ENCODE results near the gene SERP1.

DNA sequence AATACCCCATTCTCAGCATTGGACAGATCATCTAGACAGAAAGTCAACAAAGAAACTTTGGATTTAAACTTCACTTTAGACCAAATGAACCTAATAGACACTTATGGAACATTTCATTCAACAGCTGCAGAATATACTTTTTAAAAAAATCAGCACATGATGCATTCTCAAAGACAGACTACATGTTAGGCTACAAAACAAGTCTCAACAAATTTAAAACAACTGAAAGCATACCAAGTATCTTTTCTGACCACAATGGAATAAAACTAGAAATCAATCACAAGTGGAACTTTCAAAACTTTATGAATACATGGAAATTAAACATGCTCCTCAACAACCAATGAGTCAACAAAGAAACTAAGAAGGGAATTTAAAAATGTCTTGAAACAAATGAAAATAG is 37.9 kb downstream of the SERP1 start:
- TF ChIP-seq, protein P1, sequence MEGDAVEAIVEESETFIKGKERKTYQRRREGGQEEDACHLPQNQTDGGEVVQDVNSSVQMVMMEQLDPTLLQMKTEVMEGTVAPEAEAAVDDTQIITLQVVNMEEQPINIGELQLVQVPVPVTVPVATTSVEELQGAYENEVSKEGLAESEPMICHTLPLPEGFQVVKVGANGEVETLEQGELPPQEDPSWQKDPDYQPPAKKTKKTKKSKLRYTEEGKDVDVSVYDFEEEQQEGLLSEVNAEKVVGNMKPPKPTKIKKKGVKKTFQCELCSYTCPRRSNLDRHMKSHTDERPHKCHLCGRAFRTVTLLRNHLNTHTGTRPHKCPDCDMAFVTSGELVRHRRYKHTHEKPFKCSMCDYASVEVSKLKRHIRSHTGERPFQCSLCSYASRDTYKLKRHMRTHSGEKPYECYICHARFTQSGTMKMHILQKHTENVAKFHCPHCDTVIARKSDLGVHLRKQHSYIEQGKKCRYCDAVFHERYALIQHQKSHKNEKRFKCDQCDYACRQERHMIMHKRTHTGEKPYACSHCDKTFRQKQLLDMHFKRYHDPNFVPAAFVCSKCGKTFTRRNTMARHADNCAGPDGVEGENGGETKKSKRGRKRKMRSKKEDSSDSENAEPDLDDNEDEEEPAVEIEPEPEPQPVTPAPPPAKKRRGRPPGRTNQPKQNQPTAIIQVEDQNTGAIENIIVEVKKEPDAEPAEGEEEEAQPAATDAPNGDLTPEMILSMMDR (IDR thresholded peaks at IDR 0.05), result no peak
- TF ChIP-seq POLR2A (IDR thresholded peaks at IDR 0.05), result no peak

Measured in adrenal gland (tissue), 5 donors.